Ascending aorta (tissue), 2 donors: ENCODE results near the gene ZMIZ1. TPM values are rescaled to one million over a fixed set of nuclear protein-coding genes. Genes with fewer than 3 reads are reported as not detected.

Experiments
- DNase-seq, 2 donors: peaks; one replicate each; pipeline ENCODE4 v3.0.0-alpha.2; 2019; ENCODE audit warnings: low spot score in 2 of 2
- H3K27ac ChIP-seq, 2 donors: fragments of 200-600 bp; sonication (generic); one replicate each; pipeline ENCODE4 v1.5.1; 2016 to 2017; ENCODE audit warnings: mild to moderate bottlenecking in 1 of 2
- H3K27me3 ChIP-seq: fragments of 200-600 bp; sonication (generic); one replicate; pipeline ENCODE4 v1.5.1; 2017
- H3K36me3 ChIP-seq, 2 donors: fragments of 200-600 bp; sonication (generic); one replicate each; pipeline ENCODE4 v1.5.1; 2016
- H3K4me1 ChIP-seq, 2 donors: fragments of 200-600 bp; sonication (generic); one replicate each; pipeline ENCODE4 v1.5.1; 2016 to 2017; ENCODE audit warnings: mild to moderate bottlenecking in 1 of 2
- H3K4me3 ChIP-seq, 2 donors: fragments of 200-600 bp; sonication (generic); one replicate each; pipeline ENCODE4 v1.5.1; 2016 to 2017; ENCODE audit warnings: mild to moderate bottlenecking in 1 of 2
- H3K9me3 ChIP-seq, 2 donors: fragments of 200-600 bp; sonication (generic); one replicate each; pipeline ENCODE4 v1.5.1; 2016
- CTCF ChIP-seq, 3 experiments: fragments of 200-600 bp in 2 of 3; fragments of 450-650 bp in 1 of 3; sonication (generic) in 2 of 3; IDR thresholded peaks; one replicate each; pipeline ENCODE4 v1.5.1; 2016 to 2019; ENCODE audit warnings: antibody characterized with exemption in 3 of 3, mild to moderate bottlenecking in 1 of 3, moderate library complexity in 1 of 3
- intact Hi-C: fragments of 100-400 bp; cut with DNase I; formaldehyde crosslinking; loops from one replicate; pipeline ENCODE4 v1.15.1; 2023
- total RNA-seq: library from RNA; depleted of rRNA; stranded (reverse); fragments of >200 nt; gene quantifications from one replicate; pipeline ENCODE4 v1.1.0, GENCODE V29; 2016

The ZMIZ1 gene
- total RNA-seq, 1 donor from 2014 or later: 96.2 TPM

- TF ChIP-seq CTCF (IDR thresholded peaks at IDR 0.05): no peak
- Histone ChIP-seq H3K4me3 (no peak overlapping the region), H3K36me3 (peaks cover 30 to 34% of the 10 kb centered on the region in 2 donors), H3K4me1 (peaks cover 0 to 10% of the 10 kb centered on the region in 2 donors), H3K27ac (no peak overlapping the region), H3K9me3 (no peaks in the 10 kb centered on the region), H3K27me3 (no peaks in the 10 kb centered on the region)
- intact Hi-C loops: no loop called here
- DNase-seq: no peak
These were observed 50.5 kb downstream of the ZMIZ1 start for GRCh38 chr10:79119306-79119705.

- Histone ChIP-seq H3K27me3 (no peaks in the 10 kb centered on the region), H3K36me3 (peaks cover 36 to 45% of the 10 kb centered on the region in 2 donors), H3K4me1 (peaks cover 0 to 11% of the 10 kb centered on the region in 2 donors), H3K4me3 (no peak overlapping the region), H3K27ac (no peak overlapping the region), H3K9me3 (no peaks in the 10 kb centered on the region)
- intact Hi-C loops: no loop called here
- no peak for DNase-seq
- TF ChIP-seq CTCF (IDR thresholded peaks at IDR 0.05): no peak
These were observed 54.8 kb downstream of the ZMIZ1 start for GRCh38 chr10:79123547-79123963.

GRCh38 chr10:79124066-79124465 lies 55.3 kb downstream of the ZMIZ1 start:
- peaks cover 0 to 14% of the 10 kb centered on the region in 2 donors for H3K4me1 ChIP-seq
- no peak overlapping the region for H3K27ac ChIP-seq
- TF ChIP-seq CTCF (IDR thresholded peaks at IDR 0.05): no peak
- peaks cover 33 to 40% of the 10 kb centered on the region in 2 donors for H3K36me3 ChIP-seq
- H3K9me3 ChIP-seq: no peaks in the 10 kb centered on the region
- no peaks in the 10 kb centered on the region for H3K27me3 ChIP-seq
- H3K4me3 ChIP-seq: no peak overlapping the region
- no peak for DNase-seq
- intact Hi-C loops: no loop called here

GRCh38 chr10:79125092-79125491 lies 56.3 kb downstream of the ZMIZ1 start:
- TF ChIP-seq CTCF (IDR thresholded peaks at IDR 0.05): no peak
- H3K27ac ChIP-seq: no peak overlapping the region
- no peak overlapping the region for H3K4me3 ChIP-seq
- DNase-seq: no peak
- intact Hi-C loops: no loop called here
- H3K36me3 ChIP-seq: peaks cover 28 to 32% of the 10 kb centered on the region in 2 donors
- peaks cover 4 to 22% of the 10 kb centered on the region in 2 donors for H3K4me1 ChIP-seq
- H3K9me3 ChIP-seq: no peaks in the 10 kb centered on the region
- H3K27me3 ChIP-seq: no peaks in the 10 kb centered on the region

GRCh38 chr10:79126351-79127080 lies 57.8 kb downstream of the ZMIZ1 start:
- Histone ChIP-seq H3K4me1 (peaks cover 4 to 22% of the 10 kb centered on the region in 2 donors), H3K4me3 (no peak overlapping the region), H3K36me3 (peaks cover 24 to 27% of the 10 kb centered on the region in 2 donors), H3K9me3 (no peaks in the 10 kb centered on the region), H3K27ac (no peak overlapping the region), H3K27me3 (no peaks in the 10 kb centered on the region)
- no peak for DNase-seq
- intact Hi-C loops: no loop called here
- TF ChIP-seq CTCF (IDR thresholded peaks at IDR 0.05): no peak
